Activated naive CD4-positive, alpha-beta T cell treated with anti-CD3 and anti-CD28 coated beads for 36 hours (primary cell): ENCODE results near the gene ARMC10. TPM values are rescaled to one million over a fixed set of nuclear protein-coding genes. Genes with fewer than 3 reads are reported as not detected.
"Not testable (repeated sequence)": the region's sequence is repeated elsewhere in the genome, so short reads cannot be mapped to it uniquely, and the experiment has no call there.

ENCODE experiments used
- CTCF ChIA-PET: fragments of 350-600 bp; sonication (Branson Sonifier 250); formaldehyde crosslinking; loops from one replicate; lab custom pipeline; 2021; ENCODE audit warnings: antibody characterized with exemption; lab: Charles Lee
- DNase-seq: peaks from one replicate; pipeline ENCODE4 v3.0.0-alpha.2; 2020
- H3K27ac Mint-ChIP-seq: one replicate; pipeline ENCODE4 v1.8.0; 2021; ENCODE audit warnings: mild to moderate bottlenecking, mixed read lengths
- H3K27me3 Mint-ChIP-seq: one replicate; pipeline ENCODE4 v1.8.0; 2021; ENCODE audit warnings: low read depth, mixed read lengths
- H3K36me3 Mint-ChIP-seq: one replicate; pipeline ENCODE4 v1.8.0; 2021; ENCODE audit warnings: low read depth, mixed read lengths
- H3K4me1 Mint-ChIP-seq: one replicate; pipeline ENCODE4 v1.8.0; 2021; ENCODE audit warnings: low read depth, mixed read lengths
- H3K4me3 Mint-ChIP-seq: one replicate; pipeline ENCODE4 v1.8.0; 2021; ENCODE audit warnings: mild to moderate bottlenecking, moderate library complexity, mixed read lengths
- H3K9me3 Mint-ChIP-seq: one replicate; pipeline ENCODE4 v1.8.0; 2021; ENCODE audit warnings: mixed read lengths
- intact Hi-C: fragments of 100-400 bp; cut with micrococcal nuclease; formaldehyde crosslinking; loops from one replicate; pipeline ENCODE4 v1.15.1; 2023
- total RNA-seq, 2 experiments: library from RNA; stranded (reverse); gene quantifications; one replicate each; pipeline ENCODE4 v1.2.3, GENCODE V29; 2021

Gene ARMC10
- total RNA-seq, 2 experiments from 2014 or later, result 46.6 to 50.5 TPM

DNA sequence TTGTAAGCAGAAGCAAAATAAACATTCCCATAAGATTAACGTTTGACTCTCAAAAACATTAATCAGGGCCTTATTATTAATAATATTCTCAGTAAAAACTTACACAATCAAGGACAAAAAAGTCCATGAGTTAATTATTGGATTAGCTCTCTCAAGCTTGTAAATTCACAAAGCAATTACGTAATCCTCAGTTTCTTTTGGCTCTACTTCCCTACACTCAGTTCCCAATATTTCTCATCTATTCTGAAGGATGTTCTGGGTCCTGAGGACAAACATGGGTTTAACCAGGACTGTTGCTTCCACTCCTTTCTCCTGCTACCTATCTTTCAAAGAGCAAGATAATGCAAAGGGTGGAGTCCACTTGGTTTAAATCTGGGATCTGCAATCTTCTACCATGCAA lies 15.5 kb upstream of the ARMC10 start:
- CTCF ChIA-PET, result no interaction called here
- intact Hi-C loops, result loop anchor here (5.0 kb wide), 1 partner anchor 187 kb away; no protein-coding TSS in a partner anchor
- no peak overlapping the region for H3K27ac Mint-ChIP-seq

GRCh38 chr7:103063895-103064294 lies 11.0 kb upstream of the ARMC10 start:
- no peak for DNase-seq
- no peaks in the 10 kb centered on the region for H3K36me3 Mint-ChIP-seq
- no peak overlapping the region for H3K4me3 Mint-ChIP-seq
- H3K9me3 Mint-ChIP-seq, result no peaks in the 10 kb centered on the region
- no peaks in the 10 kb centered on the region for H3K27me3 Mint-ChIP-seq
- intact Hi-C loops, result no loop called here
- CTCF ChIA-PET, result interaction anchor here (0.6 kb wide), 1 partner anchor 217 kb away, joined by 3 read pairs; no protein-coding TSS in a partner anchor
- no peaks in the 10 kb centered on the region for H3K4me1 Mint-ChIP-seq
- H3K27ac Mint-ChIP-seq, result no peak overlapping the region

More for the DNA sequence above, 15.5 kb upstream of the ARMC10 start:
- H3K36me3 Mint-ChIP-seq, result peaks cover under 1% of the 10 kb centered on the region
- H3K27me3 Mint-ChIP-seq, result no peaks in the 10 kb centered on the region
- no peak for DNase-seq
- no peaks in the 10 kb centered on the region for H3K9me3 Mint-ChIP-seq
- H3K4me1 Mint-ChIP-seq, result no peaks in the 10 kb centered on the region
- no peak overlapping the region for H3K4me3 Mint-ChIP-seq

GRCh38 chr7:103065667-103066066 lies 9.3 kb upstream of the ARMC10 start:
- CTCF ChIA-PET, result interaction anchor here (0.5 to 0.7 kb wide), 2 partner anchors 21 to 33 kb away, joined by 3 read pairs; no protein-coding TSS in a partner anchor
- DNase-seq, result peak; percentile 54
- H3K27ac Mint-ChIP-seq, result no peak overlapping the region
- H3K36me3 Mint-ChIP-seq, result no peaks in the 10 kb centered on the region
- H3K4me3 Mint-ChIP-seq, result no peak overlapping the region
- H3K9me3 Mint-ChIP-seq, result no peaks in the 10 kb centered on the region
- no peaks in the 10 kb centered on the region for H3K4me1 Mint-ChIP-seq
- no peaks in the 10 kb centered on the region for H3K27me3 Mint-ChIP-seq
- intact Hi-C loops, result no loop called here

- no peaks in the 10 kb centered on the region for H3K36me3 Mint-ChIP-seq
- peaks cover 4% of the 10 kb centered on the region for H3K4me1 Mint-ChIP-seq
- no peak overlapping the region for H3K27ac Mint-ChIP-seq
- intact Hi-C loops, result no loop called here
- CTCF ChIA-PET, result interaction anchor here (0.6 kb wide), 1 partner anchor 16 kb away, joined by 3 read pairs; no protein-coding TSS in a partner anchor
- DNase-seq, result no peak
- H3K27me3 Mint-ChIP-seq, result no peaks in the 10 kb centered on the region
- H3K9me3 Mint-ChIP-seq, result no peaks in the 10 kb centered on the region
- no peak overlapping the region for H3K4me3 Mint-ChIP-seq
Observed at GRCh38 chr7:103068414-103069403, 6.2 kb upstream of the ARMC10 start.

DNA sequence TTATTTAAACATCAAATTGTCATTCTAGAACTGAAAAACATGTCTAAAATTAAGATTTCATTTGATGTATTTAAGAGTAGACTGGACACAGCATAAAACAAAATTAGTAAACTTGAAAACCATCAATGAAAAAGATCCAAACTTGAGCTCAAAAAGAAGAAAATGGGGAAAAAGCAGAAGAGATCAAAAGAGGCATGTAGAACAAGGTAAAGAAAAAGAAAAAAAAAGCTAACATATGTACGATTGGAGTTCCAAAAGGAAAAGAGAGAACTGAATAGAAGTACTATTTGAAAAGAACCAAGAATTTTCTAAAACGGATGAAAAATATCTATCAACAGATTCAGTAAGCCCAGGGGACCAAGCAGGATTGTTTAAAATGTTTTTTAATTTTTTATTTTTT lies 3.9 kb upstream of the ARMC10 start:
- Mint-ChIP-seq H3K27me3 (no peaks in the 10 kb centered on the region), H3K9me3 (no peaks in the 10 kb centered on the region), H3K4me3 (no peak overlapping the region), H3K27ac (no peak overlapping the region), H3K4me1 (peaks cover 18% of the 10 kb centered on the region), H3K36me3 (peaks cover 3% of the 10 kb centered on the region)
- CTCF ChIA-PET, result no interaction called here
- no peak for DNase-seq
- intact Hi-C loops, result loop anchor here (10.0 kb wide), 2 partner anchors 334 to 1134 kb away; partner anchors contain the start of gene ORC5

- Mint-ChIP-seq H3K27me3 (no peaks in the 10 kb centered on the region), H3K9me3 (no peaks in the 10 kb centered on the region), H3K4me3 (peak overlapping the region; percentile 81), H3K4me1 (peaks cover 38% of the 10 kb centered on the region), H3K36me3 (peaks cover 11% of the 10 kb centered on the region), H3K27ac (peak overlapping the region; percentile 5)
- intact Hi-C loops, result loop anchor here (1.0 to 10.0 kb wide), 4 partner anchors 206 to 1131 kb away; partner anchors contain the start of genes DNAJC2 and ORC5
- CTCF ChIA-PET, result interaction anchor here (0.9 to 1.1 kb wide), 2 partner anchors 8 to 23 kb away, joined by 3 read pairs; no protein-coding TSS in a partner anchor
- DNase-seq, result no peak
Observed at GRCh38 chr7:103073989-103074518, 886 bp upstream of the ARMC10 start.

DNA sequence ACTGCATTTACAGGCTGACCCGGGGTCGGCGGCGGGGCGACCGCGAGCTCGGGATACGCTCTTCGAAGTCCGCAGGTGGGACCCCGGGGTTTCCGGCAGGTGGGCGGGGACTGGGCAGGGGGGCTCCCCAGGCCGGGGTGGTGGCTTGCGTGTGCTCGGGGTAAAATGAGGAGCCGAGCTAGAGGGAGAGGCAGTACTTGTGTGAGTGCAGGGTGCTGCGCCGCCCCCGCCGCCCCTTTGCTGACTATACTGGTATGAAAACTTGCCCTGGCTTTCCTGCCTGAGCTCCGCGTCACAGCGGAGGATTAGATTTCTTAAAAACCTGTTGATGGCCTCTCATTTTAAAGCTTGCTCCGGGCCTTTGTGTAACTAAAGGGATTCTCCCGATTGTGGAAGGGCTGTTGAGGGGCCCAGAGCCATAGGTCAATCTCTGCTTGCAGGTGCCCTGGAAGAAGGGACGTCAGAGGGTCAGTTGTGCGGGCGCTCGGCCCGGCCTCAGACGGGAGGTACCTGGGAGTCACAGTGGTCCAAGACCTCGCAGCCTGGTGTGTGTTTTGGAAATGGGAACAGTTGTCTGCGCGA lies 488 bp downstream of the ARMC10 start:
- Mint-ChIP-seq H3K9me3 (no peaks in the 10 kb centered on the region), H3K4me3 (peak overlapping the region; percentile 91), H3K27ac (peak overlapping the region; percentile 90), H3K4me1 (peaks cover 43% of the 10 kb centered on the region), H3K36me3 (peaks cover 11% of the 10 kb centered on the region), H3K27me3 (no peaks in the 10 kb centered on the region)
- intact Hi-C loops, result loop anchor here (1.0 to 10.0 kb wide), 5 partner anchors 74 to 1129 kb away; partner anchors contain the start of genes FAM185A, NAPEPLD, ORC5 and PMPCB
- CTCF ChIA-PET, result interaction anchor here (0.6 to 1.5 kb wide), 6 partner anchors 13 to 384 kb away, joined by 3 to 4 read pairs (median 3); no protein-coding TSS in a partner anchor
- DNase-seq, result peak; percentile 80

DNA sequence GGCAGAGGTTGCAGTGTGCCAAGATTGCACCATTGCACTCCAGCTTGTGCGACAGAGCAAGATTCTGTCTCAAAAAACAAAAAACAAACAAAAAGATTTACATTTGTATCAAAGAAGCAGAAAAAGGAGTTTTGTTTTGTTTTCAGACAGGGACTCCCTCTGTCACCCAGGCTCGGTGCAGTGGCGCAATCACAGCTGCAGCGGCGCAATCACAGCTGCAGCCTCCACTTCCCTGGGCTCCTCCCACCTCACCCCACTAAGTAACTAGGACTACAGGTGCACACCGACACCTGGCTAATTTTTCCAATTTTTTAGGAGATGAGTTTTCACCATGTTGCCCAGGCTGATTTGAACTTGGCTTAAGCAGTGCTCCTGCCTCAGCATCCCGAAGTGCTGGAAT lies 1.8 kb downstream of the ARMC10 start:
- peaks cover 11% of the 10 kb centered on the region for H3K36me3 Mint-ChIP-seq
- intact Hi-C loops, result loop anchor here (5.0 to 10.0 kb wide), 3 partner anchors 221 to 1128 kb away; partner anchors contain the start of genes ORC5 and PMPCB
- no peaks in the 10 kb centered on the region for H3K27me3 Mint-ChIP-seq
- H3K27ac Mint-ChIP-seq, result no peak overlapping the region
- H3K9me3 Mint-ChIP-seq, result no peaks in the 10 kb centered on the region
- CTCF ChIA-PET, result interaction anchor here (0.6 kb wide), 1 partner anchor 10 kb away, joined by 3 read pairs; no protein-coding TSS in a partner anchor
- H3K4me3 Mint-ChIP-seq, result no peak overlapping the region
- H3K4me1 Mint-ChIP-seq, result peaks cover 46% of the 10 kb centered on the region
- no peak for DNase-seq

DNA sequence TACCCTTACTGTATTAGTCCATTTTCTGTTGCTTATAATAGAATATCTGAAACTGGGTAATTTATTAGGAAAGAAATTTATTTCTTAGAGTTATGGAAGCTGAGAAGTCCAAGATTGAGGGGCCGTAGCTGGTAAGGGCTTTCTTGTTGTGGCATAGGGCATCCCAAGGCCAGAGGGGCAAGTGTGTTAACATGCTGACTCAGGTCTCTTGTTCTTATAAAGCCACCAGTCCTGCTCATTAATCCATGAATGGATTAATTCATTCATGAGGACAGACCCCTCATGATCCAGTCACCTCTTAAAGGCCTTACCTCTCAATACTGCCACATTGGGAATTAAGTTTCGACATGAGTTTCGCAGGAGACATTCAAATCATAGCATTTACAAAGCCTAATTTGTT lies 2.4 kb downstream of the ARMC10 start:
- Mint-ChIP-seq H3K27ac (no peak overlapping the region), H3K36me3 (peaks cover 11% of the 10 kb centered on the region), H3K9me3 (no peaks in the 10 kb centered on the region), H3K4me1 (peaks cover 51% of the 10 kb centered on the region), H3K4me3 (no peak overlapping the region), H3K27me3 (no peaks in the 10 kb centered on the region)
- CTCF ChIA-PET, result no interaction called here
- intact Hi-C loops, result loop anchor here (5.0 to 10.0 kb wide), 3 partner anchors 220 to 1127 kb away; partner anchors contain the start of genes ORC5 and PMPCB
- no peak for DNase-seq

DNA sequence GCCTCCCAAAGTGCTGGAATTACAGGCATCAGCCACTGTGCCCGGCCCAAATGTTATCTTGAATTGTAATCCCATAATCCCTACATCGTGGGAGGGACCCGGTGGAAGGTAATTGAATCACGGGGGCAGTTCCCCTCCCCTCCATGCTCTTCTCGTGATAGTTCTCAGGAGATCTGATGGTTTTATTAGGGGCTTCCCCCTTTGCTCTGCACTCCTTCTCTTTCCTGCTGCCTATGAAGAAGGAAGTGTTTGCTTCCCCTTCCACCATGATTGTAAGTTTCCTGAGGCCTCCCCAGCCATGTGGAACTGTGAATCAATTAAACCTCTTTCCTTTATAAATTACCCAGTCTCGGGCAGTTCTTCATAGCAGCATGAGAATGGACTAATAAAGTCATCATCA lies 3.3 kb downstream of the ARMC10 start:
- H3K27ac Mint-ChIP-seq, CTCF ChIA-PET: not testable (repeated sequence)

DNA sequence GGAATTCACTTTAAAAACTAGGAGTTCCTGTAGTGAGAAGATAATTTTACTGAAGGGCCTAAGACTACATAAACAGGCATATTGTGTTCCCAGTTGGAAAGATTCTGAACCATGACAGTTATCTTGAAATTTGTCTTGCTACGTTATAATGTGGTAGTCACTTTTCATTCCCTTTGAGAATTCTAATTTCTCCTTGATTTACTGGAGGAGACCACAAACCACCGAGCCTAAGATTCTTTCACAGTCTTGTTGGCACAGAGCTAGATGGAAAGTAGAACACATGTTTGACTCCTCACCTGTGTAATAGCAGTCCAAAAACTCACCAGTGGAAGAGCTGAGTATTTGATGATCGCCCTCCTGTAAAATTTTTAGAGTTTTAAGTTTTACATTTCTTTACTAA lies 4.9 kb downstream of the ARMC10 start:
- no peaks in the 10 kb centered on the region for H3K27me3 Mint-ChIP-seq
- no peak for DNase-seq
- H3K36me3 Mint-ChIP-seq, result peaks cover 12% of the 10 kb centered on the region
- H3K4me1 Mint-ChIP-seq, result peaks cover 39% of the 10 kb centered on the region
- H3K9me3 Mint-ChIP-seq, result no peaks in the 10 kb centered on the region
- no peak overlapping the region for H3K27ac Mint-ChIP-seq
- intact Hi-C loops, result loop anchor here (5.0 to 10.0 kb wide), 3 partner anchors 217 to 1125 kb away; partner anchors contain the start of genes ORC5 and PMPCB
- CTCF ChIA-PET, result interaction anchor here (0.7 kb wide), 1 partner anchor 62 kb away, joined by 3 read pairs; no protein-coding TSS in a partner anchor
- no peak overlapping the region for H3K4me3 Mint-ChIP-seq

More for the DNA sequence above, 3.3 kb downstream of the ARMC10 start:
- not testable (repeated sequence) for DNase-seq, H3K27me3 Mint-ChIP-seq, H3K9me3 Mint-ChIP-seq, H3K4me3 Mint-ChIP-seq
- Mint-ChIP-seq H3K4me1 (peaks cover 48% of the 10 kb centered on the region), H3K36me3 (peaks cover 11% of the 10 kb centered on the region)
- intact Hi-C loops, result loop anchor here (5.0 to 10.0 kb wide), 3 partner anchors 219 to 1127 kb away; partner anchors contain the start of genes ORC5 and PMPCB
